NOMO-1 treated with DMSO at 0.1 percent for 48 hours (cell line): Measurements from ENCODE around the gene PTGDR2.

ENCODE experiments used
- DNase-seq: peaks from one replicate; lab custom pipeline; 2025; ENCODE audit not compliant: unreplicated experiment; lab: John Stamatoyannopoulos, UW

The PTGDR2 gene

GRCh38 chr11:60855726-60856633, at the start of gene PTGDR2:
PTGDR2 (minus strand) TSS chr11:60855950; CDS start chr11:60853722, 2,228 bp downstream.
- DNase-seq: no peak

DNA sequence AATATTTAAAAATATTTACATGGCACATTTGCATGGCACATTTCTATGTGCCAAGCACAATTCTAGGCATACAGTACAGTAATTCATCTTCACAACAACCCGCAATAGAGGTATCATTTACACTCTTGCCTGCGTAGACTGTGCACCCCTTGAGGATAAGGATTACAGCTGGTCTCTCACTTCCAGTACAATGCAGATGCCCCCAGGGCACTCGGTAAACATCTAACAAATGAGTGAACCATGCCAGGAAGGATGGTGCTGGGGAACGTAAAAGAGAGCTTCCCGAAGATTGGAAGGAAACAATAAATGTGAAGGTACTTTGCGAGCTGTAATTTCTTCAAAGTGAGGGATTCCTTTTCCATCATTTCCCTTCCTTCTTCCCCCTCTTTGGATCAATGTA, 49.3 kb upstream of the PTGDR2 start:
- no peak for DNase-seq

- no peak for DNase-seq
Measured at GRCh38 chr11:60902625-60903024, 46.9 kb upstream of the PTGDR2 start.

DNA sequence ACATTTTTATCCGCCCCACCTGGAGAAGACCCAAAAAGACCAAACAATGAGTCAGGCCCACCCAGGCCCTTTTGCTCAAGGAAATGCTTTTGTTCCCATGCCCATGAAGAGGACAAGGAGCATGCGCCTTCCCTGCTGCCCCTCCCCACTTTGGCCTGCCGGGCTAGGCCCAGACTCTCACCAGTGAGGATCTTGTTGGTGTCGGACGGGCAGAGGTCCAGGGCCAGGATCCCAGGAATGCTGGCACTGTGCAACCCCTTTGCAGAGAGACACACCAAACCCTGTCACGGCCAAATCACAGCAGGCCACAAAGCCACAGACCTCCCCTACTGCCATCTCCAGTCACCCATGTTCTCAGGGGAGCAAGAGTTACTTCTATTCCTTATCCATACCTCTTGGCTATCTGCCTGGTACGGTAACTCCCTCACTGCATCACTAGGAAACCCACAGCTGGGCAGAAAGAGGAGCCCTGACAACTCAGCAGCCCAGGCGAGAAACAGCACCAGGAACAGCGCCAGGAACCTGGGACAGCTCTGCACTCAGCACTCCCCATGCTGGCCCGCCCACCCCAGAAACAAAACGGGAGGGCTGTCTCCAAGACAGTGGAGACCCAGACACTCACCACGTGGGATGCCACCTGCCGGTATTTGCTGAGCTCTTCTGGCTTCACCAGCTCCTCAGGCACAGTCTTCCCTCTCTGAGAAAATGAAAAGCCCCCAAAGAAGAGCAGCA, 45.1 kb upstream of the PTGDR2 start:
- DNase-seq: no peak

DNA sequence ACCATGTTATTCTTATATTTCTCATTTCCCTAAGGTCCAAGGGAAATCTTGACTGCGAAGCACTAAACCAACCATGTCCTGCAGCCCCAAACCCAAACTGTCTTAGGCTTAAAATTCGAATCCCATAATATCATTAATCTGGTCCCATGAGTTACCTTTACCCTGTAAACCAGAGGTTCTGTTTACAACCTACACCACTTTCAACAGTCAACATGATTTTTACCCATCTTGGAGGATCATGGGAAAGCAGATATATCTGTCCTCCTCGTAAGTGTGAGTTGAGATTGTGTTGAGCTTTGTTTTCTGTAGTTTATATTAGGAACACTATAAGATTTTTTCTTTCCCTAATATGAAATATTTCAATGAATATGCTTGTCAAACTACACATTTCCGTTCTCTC, 44.2 kb upstream of the PTGDR2 start:
- no peak for DNase-seq

GRCh38 chr11:60899046-60899936, 43.5 kb upstream of the PTGDR2 start:
- DNase-seq: peak; percentile 48

- no peak for DNase-seq
Measured at GRCh38 chr11:60897496-60897895, 41.7 kb upstream of the PTGDR2 start.

GRCh38 chr11:60895687-60896086, 39.9 kb upstream of the PTGDR2 start:
- no peak for DNase-seq

DNA sequence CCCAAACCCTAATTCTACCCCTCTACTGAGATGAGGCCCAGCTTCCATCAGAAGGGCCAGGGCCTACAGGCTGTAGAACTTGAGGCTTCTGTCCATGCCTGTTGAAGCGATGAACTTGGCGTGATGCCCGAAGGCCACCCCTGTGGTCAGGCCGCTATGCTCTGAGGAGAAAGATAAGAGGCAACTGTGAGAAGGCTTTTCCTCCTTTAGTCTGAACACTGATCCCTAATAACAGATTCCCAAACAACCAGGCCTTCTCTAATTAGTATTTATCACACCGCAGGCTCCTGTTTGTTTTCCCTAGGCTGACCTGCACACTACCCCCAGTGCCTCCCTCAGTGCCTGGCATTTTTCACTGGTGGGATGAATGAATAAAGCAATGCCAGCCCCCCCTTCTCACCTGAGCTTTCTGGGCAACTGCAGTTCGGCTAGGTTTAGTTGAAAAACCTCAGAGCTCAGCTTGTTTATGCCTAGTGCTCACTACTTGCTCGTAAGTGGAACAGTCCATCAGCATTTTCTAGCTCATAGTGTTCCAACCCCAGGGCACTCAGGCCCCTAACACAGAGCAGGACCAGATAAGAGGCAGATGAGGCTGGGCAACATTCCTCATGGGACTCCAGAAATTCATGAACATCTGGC, 35.5 kb upstream of the PTGDR2 start:
- DNase-seq: no peak

DNA sequence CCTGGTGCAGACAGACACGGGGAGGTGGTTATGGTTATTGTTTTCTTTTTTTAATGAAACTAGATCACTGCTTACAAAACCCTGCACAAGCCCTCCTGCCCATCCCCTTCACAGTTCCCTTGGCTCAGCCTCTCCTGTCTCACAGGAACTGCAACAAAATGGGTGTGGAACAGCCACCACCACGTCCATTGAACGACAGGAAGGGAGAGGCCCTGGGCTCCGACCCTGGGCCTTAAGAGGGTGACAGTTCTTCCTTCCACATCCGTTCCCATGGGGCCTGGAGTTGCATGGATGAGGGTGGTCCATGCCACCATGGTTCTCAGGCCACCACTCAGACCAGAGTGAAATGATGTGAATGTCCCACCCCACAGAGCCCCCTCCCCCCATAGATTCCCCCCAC, 34.9 kb upstream of the PTGDR2 start:
- DNase-seq: no peak

DNA sequence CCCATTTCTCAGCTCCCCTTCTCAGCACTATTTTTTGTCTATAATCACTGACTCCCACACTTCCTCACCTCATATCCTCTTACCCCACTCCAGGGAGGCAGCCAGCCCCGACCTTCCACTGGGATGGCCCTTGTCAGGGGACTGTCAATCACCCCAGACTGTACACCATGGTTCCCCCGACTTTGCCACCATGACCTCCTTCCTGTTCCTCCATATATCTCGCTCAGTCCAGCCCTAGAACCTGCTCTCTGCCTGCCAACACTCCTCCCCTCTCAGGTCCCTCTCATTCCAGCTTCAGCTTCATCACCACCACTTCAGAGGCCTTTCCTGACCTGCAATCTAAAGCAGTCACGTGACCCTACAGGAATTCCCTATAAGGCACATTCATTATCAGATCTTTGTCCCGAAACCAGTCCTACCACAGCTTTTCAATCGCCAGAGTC, 34.1 kb upstream of the PTGDR2 start:
- DNase-seq: no peak

DNA sequence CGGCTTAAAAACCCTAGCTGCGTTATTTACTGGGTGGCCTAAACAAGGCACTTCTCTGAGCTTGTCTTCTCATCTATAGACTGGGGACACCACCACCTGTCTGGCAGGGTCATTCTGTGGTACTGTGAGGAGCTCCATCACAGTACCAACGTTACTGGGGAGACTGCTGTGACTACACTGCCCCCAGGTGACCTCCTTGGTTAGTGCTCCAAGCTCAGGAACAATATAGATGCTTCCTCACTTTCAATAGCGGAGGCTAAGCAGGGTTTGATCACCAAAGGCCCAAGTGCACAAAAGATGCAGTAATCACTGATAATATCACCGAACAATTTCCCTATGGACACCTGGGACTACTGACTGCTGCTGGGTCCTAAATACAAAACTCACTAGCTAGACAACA, 31.8 kb upstream of the PTGDR2 start:
- DNase-seq: peak; percentile 8

DNA sequence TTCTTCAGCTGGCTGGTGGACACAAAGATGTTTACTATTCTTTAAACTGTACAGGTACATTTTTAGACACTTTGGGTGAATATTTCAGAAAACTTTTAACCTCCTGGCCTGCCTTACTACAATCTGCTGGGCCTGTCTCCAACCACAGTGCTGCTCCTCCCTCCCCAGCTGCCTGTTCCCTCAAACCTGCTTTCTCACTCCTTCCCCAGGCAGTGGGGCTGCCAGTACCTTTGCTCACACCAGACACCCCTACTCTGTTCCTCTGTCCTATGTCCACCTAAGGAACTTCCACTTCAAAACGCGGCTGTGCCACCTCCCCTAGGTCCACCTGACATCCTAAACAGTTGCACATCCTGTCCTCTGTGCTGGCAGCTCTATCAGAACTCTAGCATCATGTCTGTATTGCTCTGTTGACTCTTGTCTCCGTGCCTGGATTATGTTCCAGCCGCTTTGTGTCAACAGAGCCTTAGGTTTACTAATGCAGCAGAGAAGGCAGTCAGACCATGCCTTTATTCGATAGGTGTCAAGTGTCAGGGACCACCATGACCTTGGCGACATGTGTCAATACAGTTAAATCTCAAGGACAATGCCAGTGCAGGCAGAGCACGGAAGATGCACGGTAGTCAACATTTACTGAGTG, 25.0 kb upstream of the PTGDR2 start:
- no peak for DNase-seq

DNA sequence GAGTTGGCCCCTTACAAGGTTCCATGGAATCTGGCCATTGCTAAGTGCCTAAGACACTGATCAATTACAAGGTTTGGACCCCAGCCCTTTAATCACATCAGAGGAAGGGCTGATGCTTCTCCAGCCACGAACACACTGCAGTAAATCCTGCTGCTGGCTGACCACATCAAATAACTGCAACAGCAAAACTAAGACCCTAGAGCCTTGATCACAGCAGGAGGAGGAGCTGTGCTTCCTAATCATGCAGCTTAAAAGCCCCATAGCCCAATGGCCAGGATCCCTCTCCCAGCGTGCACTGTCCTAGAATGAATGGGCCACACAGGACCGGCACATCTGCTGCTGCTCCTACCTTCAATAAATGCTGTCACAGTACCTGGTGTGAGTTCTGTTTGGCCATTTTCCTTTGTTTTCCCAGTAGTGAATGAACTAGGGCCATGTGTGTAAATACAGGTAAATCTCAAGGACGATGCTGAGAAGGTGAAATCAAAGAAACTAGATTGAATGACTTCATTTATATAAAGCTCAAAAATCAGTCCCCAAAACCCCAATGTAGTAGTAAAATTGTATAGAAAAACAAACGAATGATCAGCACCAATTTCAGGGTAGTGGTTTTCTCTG, 24.3 kb upstream of the PTGDR2 start:
- no peak for DNase-seq

GRCh38 chr11:60879104-60879503, 23.4 kb upstream of the PTGDR2 start:
- no peak for DNase-seq

DNA sequence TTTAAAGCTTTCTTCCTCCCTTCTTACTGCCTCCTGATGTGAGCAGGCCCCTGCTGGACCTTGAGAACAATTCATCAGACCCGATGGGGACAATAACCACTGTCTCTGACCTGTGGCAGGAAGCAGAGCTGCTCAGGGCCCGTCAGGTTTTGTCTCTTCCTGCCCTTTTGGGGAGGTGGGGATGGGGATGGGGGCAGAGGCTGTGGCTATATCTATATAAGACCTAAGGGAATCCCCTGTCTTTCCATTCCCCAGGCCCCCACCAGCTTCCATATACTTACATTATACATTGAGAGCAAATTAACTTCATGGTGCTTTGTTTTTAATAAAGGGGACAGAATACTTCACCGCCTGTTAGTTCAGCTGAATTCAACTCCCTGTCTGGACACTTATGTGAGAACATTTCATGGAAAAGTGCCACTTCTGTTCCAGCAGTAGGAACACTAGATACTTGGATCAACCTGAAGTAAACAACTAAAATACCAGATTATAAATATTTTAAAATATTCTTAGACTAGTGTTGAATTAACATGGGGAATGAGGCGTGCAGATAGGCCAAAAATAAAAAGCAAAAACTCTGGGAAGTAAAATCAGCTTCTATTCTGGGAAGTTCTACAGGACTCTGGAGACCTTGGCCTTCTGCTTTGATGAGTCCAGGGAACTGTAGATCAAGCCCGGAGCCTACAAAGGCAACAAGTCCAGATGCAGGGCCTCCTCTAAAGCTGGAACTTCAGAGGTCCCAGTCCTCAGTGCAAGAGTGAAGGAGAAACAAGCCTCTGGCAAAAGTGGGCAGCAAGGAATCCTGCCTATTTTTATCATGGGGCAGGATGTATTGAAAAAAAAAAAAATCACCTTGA, 22.7 kb upstream of the PTGDR2 start:
- no peak for DNase-seq

DNA sequence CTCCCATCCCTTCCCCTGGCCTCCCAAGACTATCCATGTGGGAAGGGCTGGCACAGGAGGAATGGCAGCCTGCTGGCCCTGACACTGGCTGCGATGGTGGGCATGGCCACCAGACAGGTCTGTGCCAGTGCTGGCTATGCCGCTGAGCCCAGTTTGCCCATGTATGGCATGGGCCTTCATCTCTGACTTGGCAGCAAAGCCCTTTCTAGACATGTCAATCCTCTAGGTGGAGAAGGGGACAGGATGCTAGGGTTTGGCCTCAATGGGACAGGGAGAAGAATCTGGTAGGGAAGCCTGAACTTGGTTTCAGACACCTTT, 20.4 kb upstream of the PTGDR2 start:
- DNase-seq: no peak

GRCh38 chr11:60875366-60876167, 19.8 kb upstream of the PTGDR2 start:
- DNase-seq: no peak
